HCEC 1CT (cell line): ENCODE results near the gene IL1RL1.
A peak's percentile ranks its signal among the peaks of the same experiment; 100 is the strongest.

Source experiments
- DNase-seq: peaks from one replicate; pipeline ENCODE4 v3.0.0-alpha.2; 2017

The IL1RL1 gene

DNA sequence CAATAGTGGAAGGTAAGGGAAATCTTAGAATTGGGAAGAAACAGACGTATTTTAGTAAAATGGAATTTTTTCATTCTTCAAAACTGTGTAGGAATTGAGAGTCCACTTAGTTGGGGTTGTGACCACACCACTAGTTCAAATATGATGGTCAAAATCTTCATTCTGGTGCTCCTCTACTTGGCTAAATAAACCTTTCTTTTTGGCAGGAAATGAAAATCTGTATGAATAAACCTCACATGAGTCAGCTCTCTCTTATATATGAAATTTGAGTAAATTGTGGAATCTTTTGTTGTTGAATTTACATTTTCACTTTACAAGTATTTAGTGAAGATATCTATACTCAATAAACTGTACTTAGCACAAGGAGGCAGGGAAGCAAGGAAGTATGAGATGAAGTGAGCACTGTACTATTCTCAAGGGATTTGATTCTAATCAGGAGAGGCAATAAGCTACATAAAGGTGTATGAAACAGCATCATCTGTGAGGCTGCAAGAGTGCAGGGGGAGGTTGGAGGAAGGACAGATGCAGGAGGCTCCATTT lies 64.8 kb downstream of the IL1RL1 start:
- DNase-seq = peak; percentile 20

- no peak for DNase-seq
Measured at GRCh38 chr2:102383722-102384121, 72.4 kb downstream of the IL1RL1 start.

GRCh38 chr2:102385522-102385921 lies 74.2 kb downstream of the IL1RL1 start:
- DNase-seq = no peak

GRCh38 chr2:102386004-102386403 lies 74.6 kb downstream of the IL1RL1 start:
- no peak for DNase-seq

DNA sequence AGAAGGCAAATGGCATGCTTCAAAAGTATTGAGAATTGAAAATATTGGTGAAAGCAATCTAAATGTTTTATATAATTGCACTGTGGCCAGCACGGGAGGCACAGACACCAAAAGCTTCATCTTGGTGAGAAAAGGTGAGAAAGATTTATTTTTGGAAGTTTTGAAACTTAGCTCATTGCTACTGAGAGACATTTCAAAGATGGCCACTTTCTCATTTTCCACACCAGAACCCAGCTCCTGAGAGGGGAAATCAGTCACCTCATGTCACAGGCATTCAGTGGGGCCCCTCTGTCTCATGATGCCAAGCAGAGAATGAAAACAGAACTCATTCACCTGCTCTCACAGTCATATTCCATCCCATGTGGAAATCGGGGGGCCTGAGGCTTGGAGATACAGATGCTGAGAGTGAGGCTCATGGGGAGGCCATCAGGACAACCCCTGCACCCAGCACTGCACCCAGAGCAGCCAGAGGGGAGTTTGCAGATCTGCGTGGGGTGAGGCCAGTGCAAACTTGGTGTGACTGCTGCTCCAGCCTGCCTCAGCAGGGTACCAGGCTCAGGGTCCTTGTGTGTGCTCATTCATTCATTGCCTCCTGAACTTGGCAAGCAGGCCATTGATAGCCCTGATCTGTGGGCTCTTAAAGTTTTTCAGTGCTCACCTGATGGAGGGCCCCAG lies 75.6 kb downstream of the IL1RL1 start:
- DNase-seq = no peak

GRCh38 chr2:102387763-102388546 lies 76.6 kb downstream of the IL1RL1 start:
- DNase-seq = no peak

- no peak for DNase-seq
Measured at GRCh38 chr2:102391565-102391964, 80.2 kb downstream of the IL1RL1 start.

GRCh38 chr2:102392096-102392495 lies 80.7 kb downstream of the IL1RL1 start:
- no peak for DNase-seq

DNA sequence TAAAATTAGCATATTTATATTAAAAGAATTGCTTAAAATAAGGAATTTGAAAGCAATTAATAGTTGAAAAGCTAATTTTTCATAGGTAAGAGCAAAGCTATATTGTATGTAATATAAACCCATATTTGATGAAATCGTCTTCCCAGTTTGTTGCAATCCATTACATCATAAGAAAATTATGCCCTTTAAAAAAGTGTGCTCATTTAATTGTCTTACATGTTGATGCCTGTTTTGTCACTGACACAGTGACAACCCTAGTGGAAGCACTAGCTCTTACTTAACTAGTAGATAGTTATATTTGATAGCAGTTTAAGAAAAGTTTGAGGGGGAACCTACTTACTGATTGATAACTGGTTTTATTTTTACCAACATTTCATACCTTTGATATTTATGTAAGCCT lies 81.6 kb downstream of the IL1RL1 start:
- DNase-seq = no peak

DNA sequence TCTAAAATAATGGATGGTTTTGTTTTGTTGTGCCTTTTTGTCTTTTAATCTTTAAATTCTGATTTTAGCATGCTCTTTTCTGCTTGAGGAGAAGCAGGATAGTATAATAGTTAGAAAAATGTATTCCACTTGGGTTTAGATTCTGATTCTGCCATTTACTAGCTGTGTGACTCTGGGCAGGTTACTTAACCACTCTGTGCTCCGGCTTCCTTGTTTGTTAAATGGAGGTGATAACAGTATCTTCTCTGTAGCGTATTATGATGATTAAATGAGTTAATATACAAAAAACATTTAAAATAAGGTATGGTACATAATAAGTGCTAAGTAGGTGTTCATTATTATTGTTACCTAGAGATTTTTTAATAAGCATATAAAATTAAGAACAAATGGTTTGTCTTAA lies 84.6 kb downstream of the IL1RL1 start:
- no peak for DNase-seq

- DNase-seq = no peak
Measured at GRCh38 chr2:102397209-102397608, 85.8 kb downstream of the IL1RL1 start.

- no peak for DNase-seq
Measured at GRCh38 chr2:102399499-102400141, 88.3 kb downstream of the IL1RL1 start.

- DNase-seq = no peak
Measured at GRCh38 chr2:102401456-102401855, 90.1 kb downstream of the IL1RL1 start.
